CD4-positive, alpha-beta T cell treated with Interleukin-10 for 1 hour (primary cell): ENCODE measurements around the gene SPX.

Experiments used
- DNase-seq: peaks from one replicate; pipeline ENCODE4 v3.0.0-alpha.2; 2020

SPX gene

DNA sequence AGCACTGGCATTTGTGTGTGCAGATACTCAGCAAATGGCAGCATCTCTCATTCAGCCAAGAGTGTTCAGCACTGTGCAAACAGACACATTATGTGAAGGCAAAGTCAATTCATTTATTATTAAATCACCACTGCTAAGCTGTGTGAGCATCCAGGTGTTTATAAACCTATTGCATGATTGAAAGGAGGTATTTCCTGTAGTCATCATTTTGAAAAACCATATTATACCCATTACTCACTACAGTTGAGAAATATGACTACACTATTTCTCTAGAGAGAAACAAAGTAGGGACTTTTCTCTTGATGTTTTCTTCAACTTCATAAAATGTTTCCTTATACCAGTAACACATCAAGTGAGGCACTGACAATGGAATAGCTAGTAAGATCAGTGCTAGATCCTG is 13.7 kb downstream of the SPX start:
- DNase-seq = no peak

GRCh38 chr12:21541773-21542172 is 15.7 kb downstream of the SPX start:
- no peak for DNase-seq

- DNase-seq = no peak
Observed at GRCh38 chr12:21542403-21542802, 16.3 kb downstream of the SPX start.

DNA sequence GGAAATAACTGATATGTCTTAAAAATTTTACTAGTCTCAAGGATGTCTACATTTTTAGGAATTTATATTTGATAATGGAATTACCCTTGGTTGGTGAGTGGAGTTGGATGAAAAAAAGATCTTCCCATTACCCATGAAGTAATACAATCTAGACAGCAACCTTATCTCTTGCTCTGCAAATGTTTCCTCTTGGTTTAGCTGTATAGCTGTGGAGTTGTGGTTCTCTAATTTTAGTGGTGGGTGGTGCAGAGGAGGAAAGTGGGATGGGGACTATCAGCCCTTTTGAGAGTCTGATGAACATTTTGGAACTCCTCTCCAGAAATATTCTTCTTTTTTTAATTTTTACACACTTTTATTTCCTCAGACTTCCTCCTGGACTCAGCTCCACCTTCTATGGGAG is 17.1 kb downstream of the SPX start:
- DNase-seq = no peak

DNA sequence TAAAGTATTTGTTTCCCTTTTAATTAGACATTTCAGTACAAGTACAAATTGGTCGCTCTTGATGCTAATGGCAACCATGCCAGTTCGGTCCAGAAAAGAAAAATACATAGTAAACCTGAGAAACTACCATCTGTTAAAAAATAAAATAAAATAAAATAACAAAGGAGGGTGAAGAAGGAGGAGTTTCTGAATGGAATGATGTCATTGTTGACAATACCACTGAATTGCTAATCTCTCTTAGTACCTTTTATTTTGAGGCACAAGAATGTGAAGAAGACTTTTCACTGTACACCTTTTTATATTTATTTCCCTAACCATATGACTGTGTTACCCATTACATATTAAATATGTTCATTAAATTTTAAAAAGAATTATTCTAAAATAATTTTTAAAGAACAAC is 19.5 kb downstream of the SPX start:
- no peak for DNase-seq

DNA sequence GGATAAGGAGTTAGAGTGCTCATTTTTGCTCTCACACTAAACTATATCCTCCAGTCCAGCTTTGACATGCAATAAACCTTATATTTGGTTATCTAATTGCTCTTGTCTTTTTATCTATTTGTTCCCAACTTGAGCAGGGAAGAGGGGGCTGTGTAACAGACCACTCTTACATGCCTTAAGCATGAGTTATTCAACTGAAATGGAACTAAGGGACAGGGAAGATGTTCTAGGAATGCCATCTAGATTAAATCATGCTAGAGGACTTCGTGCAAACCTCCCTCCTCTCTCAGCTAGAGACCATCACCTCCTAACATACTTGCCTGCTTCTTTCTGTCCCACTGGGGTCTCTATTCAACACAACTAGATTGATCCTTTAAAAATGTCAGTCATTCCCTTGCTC is 20.6 kb downstream of the SPX start:
- DNase-seq = no peak

DNA sequence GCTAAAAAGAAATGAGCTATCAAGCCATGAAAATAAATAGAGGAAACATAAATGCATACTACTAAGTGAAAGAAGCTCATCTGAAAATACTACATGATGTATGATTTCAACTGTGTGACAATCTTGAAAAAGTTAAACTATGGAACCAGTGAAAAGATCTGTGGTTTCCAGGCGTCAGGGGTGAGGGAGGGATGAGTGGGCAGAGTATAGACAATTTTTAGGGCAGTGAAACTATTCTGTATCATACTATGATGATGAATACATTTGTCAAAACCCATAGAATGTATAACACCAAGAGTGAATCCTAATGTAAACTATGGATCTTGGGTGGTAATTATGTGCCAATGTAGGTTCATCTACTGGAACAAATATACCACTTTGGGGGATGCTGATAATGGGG is 21.3 kb downstream of the SPX start:
- no peak for DNase-seq

DNA sequence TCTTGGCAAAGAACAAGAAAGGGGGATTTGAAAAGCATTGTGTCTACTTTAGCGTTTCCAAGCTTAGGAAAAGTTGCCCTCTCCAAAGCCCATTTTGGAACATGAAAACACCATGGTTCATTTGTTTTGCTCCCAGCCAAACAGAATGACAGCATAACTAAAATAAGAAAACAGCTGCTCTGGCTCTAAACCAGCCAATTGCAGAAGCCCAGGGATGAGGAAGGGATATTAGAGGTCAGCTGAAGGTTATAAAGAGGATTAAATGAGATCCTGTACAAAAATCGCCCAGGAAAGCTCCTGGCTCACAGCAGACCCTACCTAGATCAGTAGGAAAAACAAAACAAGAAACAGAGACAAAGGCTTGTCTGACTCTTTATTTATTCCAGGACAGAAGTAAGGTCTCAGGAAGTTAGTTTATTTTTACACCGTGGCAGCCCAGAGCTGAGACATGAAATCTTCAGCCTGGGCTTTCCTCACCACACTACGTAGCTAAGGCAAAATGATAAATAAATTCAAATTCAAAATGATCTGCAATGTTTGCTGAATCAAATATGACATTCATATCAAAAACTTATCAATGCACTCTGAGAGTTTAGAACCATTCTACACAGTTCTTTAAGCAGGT is 25.9 kb downstream of the SPX start:
- no peak for DNase-seq

DNA sequence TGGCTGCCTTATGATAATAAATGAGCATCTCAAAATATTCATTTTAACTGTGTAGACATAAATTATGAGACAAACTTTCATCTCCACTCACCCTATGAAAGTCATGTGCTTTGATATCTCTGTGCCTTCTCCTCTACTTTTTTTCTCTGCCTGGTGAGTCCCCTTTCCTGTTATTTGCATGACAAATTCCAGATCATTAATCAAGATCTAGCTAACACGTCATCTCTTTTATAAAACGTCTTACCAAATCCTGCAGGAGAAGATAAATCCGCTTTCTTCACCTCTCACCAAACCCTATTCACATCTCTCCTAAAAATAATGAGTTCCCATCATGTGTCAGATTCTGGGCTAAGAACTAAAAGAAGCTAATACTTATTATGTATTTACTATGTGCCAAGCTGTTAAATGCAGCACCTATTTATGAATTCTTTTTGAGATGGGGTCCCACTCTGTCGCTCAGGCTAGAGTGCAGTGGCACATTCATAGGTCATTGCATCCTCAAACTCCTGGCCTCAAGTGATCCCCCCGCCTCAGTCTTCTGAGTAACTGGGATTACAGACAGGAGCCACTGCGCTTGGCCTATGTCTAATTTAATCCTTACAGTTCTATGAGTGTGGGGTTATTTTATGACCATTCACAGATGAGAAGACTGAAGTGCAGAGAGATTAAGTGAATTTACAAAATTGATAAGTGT is 26.7 kb downstream of the SPX start:
- no peak for DNase-seq

DNA sequence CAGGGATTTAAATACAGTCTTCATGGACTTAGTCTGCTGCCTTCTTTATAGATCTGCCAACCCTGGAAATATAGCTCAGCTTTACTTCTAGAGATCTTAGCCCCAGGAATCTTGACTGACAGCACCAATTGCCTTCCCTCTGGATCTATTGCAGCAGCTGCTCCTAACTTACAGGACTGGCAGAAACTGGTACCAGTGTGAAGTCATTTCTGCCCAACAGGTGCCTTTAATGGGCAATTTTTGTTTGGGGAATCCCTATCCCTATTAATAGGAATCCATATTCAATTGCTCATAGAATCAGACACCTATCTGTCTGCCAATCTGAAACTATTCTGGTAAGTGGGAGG is 27.2 kb downstream of the SPX start:
- no peak for DNase-seq

DNA sequence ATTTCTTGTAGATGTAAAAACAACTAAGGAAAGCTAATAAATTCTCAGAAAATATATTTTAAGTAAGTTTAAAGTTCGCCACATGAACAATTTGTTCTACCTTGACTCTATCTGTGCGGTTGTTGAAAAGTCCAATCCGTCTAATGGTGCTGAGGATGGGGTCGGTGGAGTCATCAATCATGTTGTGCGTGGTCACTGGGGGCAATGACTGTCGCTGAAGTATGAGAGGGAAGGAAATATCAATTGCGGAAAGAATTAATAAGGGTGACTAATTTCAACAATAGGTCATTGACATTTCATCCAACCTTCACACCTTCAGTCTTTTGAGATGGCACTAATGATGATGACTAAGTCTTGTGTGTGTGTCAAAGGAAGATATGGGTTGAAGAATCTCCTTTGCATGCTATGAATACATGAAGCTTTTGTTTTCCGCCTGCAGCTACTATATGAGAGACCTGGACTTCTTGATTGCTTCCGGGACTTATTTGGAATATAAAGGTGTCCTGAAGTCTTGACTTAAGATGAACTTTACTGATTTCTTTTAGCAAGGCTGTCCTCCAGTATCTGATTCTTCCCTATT is 32.1 kb downstream of the SPX start:
- DNase-seq = no peak

DNA sequence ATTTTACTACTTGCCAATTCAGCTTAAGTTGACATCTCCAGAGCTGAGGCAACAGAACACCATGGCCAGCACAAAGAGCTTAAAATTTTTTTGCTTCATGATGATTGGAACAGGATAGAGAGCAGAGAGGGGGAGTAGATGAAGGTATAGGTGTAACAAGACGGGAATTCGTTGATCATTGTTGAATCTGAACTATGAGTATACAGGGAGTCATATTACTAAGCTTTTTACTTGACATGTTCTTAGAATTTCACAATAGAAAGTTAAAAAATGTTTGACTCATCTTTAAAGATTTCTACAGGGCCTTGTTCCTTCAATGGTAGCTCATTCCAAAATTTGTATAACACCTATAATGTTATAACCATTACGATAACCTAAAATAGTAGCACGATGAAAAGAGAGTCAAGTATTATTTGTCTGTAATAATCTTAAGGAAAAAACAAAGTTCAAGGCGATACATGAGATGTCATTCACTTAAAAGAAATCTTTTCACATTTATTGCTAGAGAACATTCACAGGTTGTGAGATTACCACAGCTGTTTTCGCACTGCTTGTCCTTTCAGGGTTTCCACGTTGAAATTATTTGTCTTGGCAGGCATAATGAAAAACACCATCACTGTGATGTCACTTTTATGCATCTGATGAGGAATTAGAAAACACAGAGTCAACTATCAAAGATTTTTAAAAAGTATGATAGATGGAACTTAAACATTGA is 33.9 kb downstream of the SPX start:
- no peak for DNase-seq

GRCh38 chr12:21561158-21561557 is 35.1 kb downstream of the SPX start:
- no peak for DNase-seq

- DNase-seq = no peak
Observed at GRCh38 chr12:21562859-21563258, 36.8 kb downstream of the SPX start.

DNA sequence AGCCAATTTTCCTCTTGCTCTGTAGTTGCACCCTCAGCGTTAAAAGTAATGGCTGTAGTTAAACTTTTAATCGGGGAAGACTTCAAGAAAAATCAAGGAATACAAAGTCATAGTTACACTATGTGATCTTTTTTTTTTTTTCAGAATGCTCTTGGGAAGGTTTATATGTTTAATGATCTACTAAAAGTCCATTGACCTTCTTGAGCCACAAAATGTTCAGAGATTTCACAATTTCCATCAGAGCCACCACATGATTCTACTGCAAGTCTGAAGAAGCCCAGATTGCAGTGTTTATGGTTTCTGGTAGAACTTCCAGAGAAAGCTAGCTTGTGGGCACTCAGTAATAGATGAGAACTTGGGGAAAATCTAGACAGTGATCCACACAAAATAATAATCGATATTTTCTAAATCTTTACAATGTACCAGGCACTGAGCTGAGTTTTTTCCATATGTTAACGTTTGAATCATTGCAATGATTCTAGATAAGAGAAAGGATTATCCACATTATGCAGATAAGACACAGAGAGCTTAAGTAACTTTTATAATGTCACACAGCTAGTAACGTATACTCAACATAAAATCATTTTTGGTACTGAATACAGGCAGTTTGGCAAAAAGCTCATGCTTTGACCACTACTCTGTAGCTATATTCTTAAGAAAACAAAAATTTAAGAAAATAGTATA is 40.3 kb downstream of the SPX start:
- no peak for DNase-seq

- no peak for DNase-seq
Observed at GRCh38 chr12:21566907-21567394, 40.9 kb downstream of the SPX start.

DNA sequence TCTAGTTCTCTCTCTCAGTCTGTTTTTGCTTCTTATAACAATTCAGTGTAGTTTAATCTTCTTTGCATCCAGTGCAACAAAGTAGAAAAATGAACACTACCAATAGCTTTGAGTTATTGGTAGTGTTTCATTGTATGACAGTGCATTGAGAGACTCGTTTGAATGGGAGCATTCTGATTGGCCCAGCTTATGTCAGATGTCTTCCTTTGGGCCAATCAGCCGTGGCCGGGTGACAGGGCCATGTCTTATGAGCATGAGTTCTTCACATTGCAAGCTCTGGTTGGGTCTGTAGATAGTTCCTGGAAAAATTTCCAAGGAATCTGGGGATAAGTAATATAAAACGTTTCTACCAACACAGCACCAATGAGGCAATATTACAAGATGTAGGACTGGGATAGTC is 42.0 kb downstream of the SPX start:
- DNase-seq = no peak

- no peak for DNase-seq
Observed at GRCh38 chr12:21571046-21571445, 45.0 kb downstream of the SPX start.

- no peak for DNase-seq
Observed at GRCh38 chr12:21573733-21574358, 47.8 kb downstream of the SPX start.

DNA sequence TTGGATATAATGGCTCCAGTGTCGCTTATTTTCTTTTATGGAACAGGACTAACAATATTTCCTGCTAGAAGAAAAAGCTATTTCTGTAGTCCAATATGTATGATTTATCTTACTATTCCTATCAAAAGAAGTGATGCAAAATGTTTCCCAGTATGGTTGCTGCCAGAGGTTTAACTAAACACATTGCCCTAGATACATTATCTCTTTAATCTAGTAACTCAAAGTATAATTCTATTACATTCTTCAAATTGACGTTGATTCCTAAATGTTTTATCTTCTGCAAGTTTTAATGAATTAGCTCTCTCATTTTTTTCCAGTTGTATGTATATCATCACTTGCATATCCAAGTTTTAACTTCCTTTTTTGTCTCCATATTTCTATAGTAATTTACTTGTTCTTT is 50.3 kb downstream of the SPX start:
- no peak for DNase-seq

GRCh38 chr12:21577516-21577915 is 51.4 kb downstream of the SPX start:
- DNase-seq = no peak

- no peak for DNase-seq
Observed at GRCh38 chr12:21580748-21581516, 54.8 kb downstream of the SPX start.
